ENCODE measurements around the gene VHLL.

The VHLL gene

DNA sequence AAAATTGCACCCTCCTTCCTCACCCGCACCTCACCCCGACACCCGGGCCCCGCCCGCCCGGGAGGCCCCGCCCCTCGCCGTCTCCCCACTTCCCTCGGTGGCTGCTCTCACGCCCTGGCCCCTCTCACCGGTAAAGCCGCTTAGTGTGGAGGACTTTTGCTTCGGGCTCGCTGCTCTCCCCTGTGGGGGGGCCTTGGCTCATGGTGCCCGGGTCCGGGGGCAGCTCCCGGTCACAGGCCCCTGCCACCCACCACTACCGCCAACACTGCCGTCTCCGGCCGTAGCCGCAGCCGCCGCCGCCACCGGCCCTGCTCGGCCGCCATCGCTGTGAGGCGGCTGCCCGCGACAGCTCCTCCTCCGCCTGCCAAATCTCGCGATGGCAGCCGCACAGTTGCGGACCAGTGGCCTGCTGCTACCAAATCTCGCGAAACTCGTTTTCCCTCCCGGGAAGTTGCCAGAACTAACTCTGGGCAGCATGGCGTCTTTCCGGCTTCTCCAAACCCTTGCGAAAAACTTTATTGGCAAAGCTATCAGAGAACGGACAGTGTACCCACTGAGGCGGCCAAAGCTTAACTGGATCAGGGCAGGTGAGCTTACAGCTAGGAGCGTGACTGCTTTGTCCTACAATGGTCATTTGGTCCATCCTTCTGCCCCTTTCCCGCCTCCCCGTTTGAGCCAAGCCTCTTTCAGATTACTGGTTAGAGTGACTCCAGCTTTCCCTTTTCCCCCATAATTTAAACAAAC, 16.5 kb downstream of the VHLL start, which contains the start of gene SMG5:
TSS of gene SMG5 (minus strand) at position 347 of the 744 bp plus-strand sequence. CDS start at position 202, 145 bp downstream.
- peak; percentile 100 for DNase-seq
- no peak for TF ChIP-seq CTCF (IDR thresholded peaks at IDR 0.05; ENCODE audit: low read depth, low read length)
- Histone ChIP-seq H3K36me3 (peaks cover 47% of the 10 kb centered on the region), H3K4me3 (ENCODE audit: low read depth, low read length) (peak within 1 kb of the TSS; percentile 81), H3K27me3 (ENCODE audit: insufficient read depth, low read depth, severe bottlenecking) (no peaks in the 10 kb centered on the region), H3K9me3 (ENCODE audit: severe bottlenecking) (no peaks in the 10 kb centered on the region), H3K27ac (peak within 1 kb of the TSS; percentile 98)

- Histone ChIP-seq H3K27ac (peak overlapping the region; percentile 98), H3K9me3 (ENCODE audit: severe bottlenecking) (no peaks in the 10 kb centered on the region), H3K4me3 (ENCODE audit: low read depth, low read length) (peak overlapping the region; percentile 81), H3K36me3 (peaks cover 54% of the 10 kb centered on the region), H3K27me3 (ENCODE audit: insufficient read depth, low read depth, severe bottlenecking) (no peaks in the 10 kb centered on the region)
- TF ChIP-seq CTCF (IDR thresholded peaks at IDR 0.05; ENCODE audit: low read depth, low read length) = no peak
- DNase-seq = no peak
These were observed 17.2 kb downstream of the VHLL start for GRCh38 chr1:156281693-156282478.

- Histone ChIP-seq H3K27me3 (ENCODE audit: insufficient read depth, low read depth, severe bottlenecking) (no peaks in the 10 kb centered on the region), H3K4me3 (ENCODE audit: low read depth, low read length) (peak overlapping the region; percentile 81), H3K27ac (no peak overlapping the region), H3K9me3 (ENCODE audit: severe bottlenecking) (no peaks in the 10 kb centered on the region), H3K36me3 (peaks cover 57% of the 10 kb centered on the region)
- no peak for TF ChIP-seq CTCF (IDR thresholded peaks at IDR 0.05; ENCODE audit: low read depth, low read length)
- DNase-seq = no peak
These were observed 17.8 kb downstream of the VHLL start for GRCh38 chr1:156281281-156281680.

DNA sequence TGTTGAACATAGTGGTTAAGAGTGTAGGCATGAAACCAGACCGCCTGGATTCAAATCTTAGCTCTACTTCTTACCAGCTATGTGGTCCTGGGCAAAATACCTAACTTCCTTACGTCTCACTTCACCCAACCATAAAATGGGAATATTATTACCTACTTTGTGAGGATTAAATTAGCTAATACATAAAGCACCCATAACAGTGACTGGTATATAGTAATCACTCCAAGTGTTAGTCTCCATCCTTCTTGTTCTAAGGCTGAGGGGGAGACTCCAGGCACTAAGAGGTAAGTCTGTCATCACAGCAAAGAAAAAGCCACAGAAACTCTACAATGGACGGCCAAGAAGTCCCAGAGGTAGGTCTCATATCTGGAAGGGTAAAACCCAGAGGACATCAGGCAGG, 19.3 kb downstream of the VHLL start:
- Histone ChIP-seq H3K27me3 (ENCODE audit: insufficient read depth, low read depth, severe bottlenecking) (no peaks in the 10 kb centered on the region), H3K27ac (no peak overlapping the region), H3K4me3 (ENCODE audit: low read depth, low read length) (no peak overlapping the region), H3K9me3 (ENCODE audit: severe bottlenecking) (no peaks in the 10 kb centered on the region), H3K36me3 (peaks cover 71% of the 10 kb centered on the region)
- no peak for DNase-seq
- TF ChIP-seq CTCF (IDR thresholded peaks at IDR 0.05; ENCODE audit: low read depth, low read length) = no peak

GRCh38 chr1:156276966-156277381, 22.1 kb downstream of the VHLL start:
- DNase-seq = peak; percentile 48
- H3K9me3 ChIP-seq (ENCODE audit: severe bottlenecking) = no peaks in the 10 kb centered on the region
- H3K27ac ChIP-seq = no peak overlapping the region

More at GRCh38 chr1:156276966-156277381, 22.1 kb downstream of the VHLL start:
- TF ChIP-seq CTCF (IDR thresholded peaks at IDR 0.05; ENCODE audit: low read depth, low read length) = no peak
- Histone ChIP-seq H3K4me3 (ENCODE audit: low read depth, low read length) (no peak overlapping the region), H3K27me3 (ENCODE audit: insufficient read depth, low read depth, severe bottlenecking) (no peaks in the 10 kb centered on the region), H3K36me3 (peaks cover 94% of the 10 kb centered on the region)

Data from WERI-Rb-1 (cell line).